ENCODE data around the gene KRTAP16-1.

KRTAP16-1 gene

DNA sequence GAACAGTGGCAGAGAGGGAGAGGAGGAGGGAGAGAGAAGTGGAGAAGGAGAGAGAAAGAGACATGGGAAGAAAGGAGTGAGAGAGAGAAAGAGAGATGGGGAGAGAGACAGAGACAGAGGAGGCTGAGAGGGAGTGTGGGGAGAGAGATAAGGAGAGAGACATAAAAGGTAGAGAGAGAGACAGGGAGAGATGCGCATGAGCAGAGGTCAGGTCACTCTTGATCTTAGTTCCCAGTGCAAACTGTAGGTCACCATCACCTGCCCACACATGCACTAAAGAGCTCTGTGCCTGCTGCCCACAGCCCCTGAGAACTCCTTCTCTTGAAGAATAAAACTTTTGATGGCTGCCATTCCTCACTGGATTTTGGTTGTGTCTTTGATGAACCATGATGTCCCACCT lies 26.6 kb upstream of the KRTAP16-1 start:
- no peak overlapping the region for H3K4me3 ChIP-seq (ENCODE audit: low read depth, low read length)
- TF ChIP-seq MYC (IDR thresholded peaks at IDR 0.05; ENCODE audit: low read depth, low read length) (no peak), POLR2A (IDR thresholded peaks at IDR 0.05; ENCODE audit: extremely low read depth, insufficient read length) (no peak)
- TF ChIP-seq, protein P1, sequence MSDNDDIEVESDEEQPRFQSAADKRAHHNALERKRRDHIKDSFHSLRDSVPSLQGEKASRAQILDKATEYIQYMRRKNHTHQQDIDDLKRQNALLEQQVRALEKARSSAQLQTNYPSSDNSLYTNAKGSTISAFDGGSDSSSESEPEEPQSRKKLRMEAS (IDR thresholded peaks at IDR 0.05; ENCODE audit: low read depth, low read length): no peak
- TF ChIP-seq, protein P2, sequence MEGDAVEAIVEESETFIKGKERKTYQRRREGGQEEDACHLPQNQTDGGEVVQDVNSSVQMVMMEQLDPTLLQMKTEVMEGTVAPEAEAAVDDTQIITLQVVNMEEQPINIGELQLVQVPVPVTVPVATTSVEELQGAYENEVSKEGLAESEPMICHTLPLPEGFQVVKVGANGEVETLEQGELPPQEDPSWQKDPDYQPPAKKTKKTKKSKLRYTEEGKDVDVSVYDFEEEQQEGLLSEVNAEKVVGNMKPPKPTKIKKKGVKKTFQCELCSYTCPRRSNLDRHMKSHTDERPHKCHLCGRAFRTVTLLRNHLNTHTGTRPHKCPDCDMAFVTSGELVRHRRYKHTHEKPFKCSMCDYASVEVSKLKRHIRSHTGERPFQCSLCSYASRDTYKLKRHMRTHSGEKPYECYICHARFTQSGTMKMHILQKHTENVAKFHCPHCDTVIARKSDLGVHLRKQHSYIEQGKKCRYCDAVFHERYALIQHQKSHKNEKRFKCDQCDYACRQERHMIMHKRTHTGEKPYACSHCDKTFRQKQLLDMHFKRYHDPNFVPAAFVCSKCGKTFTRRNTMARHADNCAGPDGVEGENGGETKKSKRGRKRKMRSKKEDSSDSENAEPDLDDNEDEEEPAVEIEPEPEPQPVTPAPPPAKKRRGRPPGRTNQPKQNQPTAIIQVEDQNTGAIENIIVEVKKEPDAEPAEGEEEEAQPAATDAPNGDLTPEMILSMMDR (IDR thresholded peaks at IDR 0.05; ENCODE audit: low read depth, low read length): no peak
- DNase-seq (ENCODE audit: low read depth): no peak

DNA sequence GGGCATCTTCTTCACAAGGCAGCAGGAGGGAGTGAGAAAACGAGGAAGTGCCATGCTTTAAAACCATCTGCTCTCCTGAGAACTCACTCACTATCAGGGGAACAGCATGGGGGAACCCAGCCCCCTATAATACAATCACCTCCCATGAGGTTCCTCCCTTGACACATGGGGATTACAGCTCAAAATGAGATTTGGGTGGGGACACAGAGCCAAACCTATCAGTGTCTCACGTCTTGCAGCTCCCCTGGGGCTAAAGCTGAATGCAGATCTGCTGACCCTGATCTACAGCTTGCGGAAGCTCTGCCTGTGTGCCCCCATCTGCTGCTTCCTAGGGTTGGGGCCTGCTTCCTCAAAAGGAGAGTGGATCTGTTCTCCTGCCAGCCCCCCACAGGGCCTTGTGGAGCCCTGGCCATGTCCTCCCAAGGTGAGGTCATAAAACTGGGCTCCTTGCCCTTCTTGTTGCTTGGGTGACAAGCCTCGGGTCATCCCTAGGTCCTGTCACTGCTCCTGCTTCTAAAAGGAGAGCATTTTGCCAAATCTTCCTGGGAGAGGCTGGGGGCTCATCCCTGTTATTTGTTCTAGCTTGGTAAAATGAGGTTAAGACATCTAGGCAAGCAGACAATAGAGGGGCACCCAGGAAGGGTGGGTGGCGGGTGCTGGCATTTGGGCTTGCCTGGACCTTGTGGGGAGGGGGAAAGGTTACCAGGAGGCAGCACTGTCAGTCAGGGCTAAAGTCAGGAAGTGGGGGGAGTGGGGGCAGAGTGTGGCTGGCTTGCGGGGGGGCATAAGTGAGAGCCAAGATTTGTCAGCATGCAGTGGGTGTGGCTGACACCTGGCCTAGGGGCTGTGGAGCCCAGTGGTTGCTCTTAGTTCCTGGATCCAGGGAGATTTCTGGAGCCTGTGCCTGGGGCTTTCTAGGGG lies 25.5 kb upstream of the KRTAP16-1 start:
- no peak for DNase-seq (ENCODE audit: low read depth)
- no peak overlapping the region for H3K4me3 ChIP-seq (ENCODE audit: low read depth, low read length)
- no peak for TF ChIP-seq POLR2A (IDR thresholded peaks at IDR 0.05; ENCODE audit: extremely low read depth, insufficient read length)
- TF ChIP-seq, protein P2 (IDR thresholded peaks at IDR 0.05; ENCODE audit: low read depth, low read length): no peak
- TF ChIP-seq MYC (IDR thresholded peaks at IDR 0.05; ENCODE audit: low read depth, low read length): no peak
- TF ChIP-seq, protein P1 (IDR thresholded peaks at IDR 0.05; ENCODE audit: low read depth, low read length): no peak

DNA sequence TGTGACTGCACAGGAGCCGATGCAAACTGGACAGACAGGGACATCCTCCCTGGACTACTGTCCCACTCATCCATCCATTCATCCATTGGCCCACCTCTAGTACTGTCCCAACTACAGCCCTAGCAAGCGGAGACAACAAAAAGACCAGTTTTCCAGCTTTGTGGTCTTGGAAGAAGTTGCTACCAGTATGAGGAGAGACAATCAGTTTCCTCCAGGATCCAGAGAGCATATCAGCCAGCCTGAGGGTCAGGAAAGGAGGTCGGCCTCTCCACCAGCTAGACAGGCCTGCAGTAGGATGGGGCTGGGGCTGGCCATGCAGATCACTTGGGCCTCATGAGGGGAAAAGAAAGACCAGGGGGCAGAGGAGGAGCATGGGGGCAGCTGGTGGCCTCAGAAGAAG lies 24.7 kb upstream of the KRTAP16-1 start:
- TF ChIP-seq, protein P1 (IDR thresholded peaks at IDR 0.05; ENCODE audit: low read depth, low read length): no peak
- TF ChIP-seq, protein P2 (IDR thresholded peaks at IDR 0.05; ENCODE audit: low read depth, low read length): no peak
- TF ChIP-seq MYC (IDR thresholded peaks at IDR 0.05; ENCODE audit: low read depth, low read length) (no peak), POLR2A (IDR thresholded peaks at IDR 0.05; ENCODE audit: extremely low read depth, insufficient read length) (no peak)
- no peak for DNase-seq (ENCODE audit: low read depth)
- no peak overlapping the region for H3K4me3 ChIP-seq (ENCODE audit: low read depth, low read length)

DNA sequence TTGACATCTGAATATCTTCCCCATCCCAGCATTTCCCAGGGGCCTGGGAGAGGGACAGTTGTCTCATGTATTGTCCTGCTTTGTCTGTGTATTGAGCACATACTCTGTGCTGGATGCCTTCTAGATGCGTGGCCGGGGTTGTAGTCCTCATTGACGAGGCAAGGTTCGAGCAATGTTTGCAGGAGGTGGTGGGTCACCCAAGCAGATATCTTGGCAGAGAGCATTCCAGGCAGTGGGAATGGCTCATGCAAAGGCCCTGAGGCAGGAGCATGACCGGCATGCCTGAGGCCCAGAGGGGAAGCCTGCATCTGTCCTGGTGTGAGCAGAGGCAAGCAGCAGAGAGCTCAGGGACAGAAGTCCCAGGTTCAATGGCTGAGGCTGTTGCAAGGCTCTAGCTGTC lies 24.0 kb upstream of the KRTAP16-1 start:
- no peak for DNase-seq (ENCODE audit: low read depth)
- H3K4me3 ChIP-seq (ENCODE audit: low read depth, low read length): no peak overlapping the region
- TF ChIP-seq POLR2A (IDR thresholded peaks at IDR 0.05; ENCODE audit: extremely low read depth, insufficient read length) (no peak), MYC (IDR thresholded peaks at IDR 0.05; ENCODE audit: low read depth, low read length) (no peak)
- TF ChIP-seq, protein P2 (IDR thresholded peaks at IDR 0.05; ENCODE audit: low read depth, low read length): no peak
- TF ChIP-seq, protein P1 (IDR thresholded peaks at IDR 0.05; ENCODE audit: low read depth, low read length): no peak

DNA sequence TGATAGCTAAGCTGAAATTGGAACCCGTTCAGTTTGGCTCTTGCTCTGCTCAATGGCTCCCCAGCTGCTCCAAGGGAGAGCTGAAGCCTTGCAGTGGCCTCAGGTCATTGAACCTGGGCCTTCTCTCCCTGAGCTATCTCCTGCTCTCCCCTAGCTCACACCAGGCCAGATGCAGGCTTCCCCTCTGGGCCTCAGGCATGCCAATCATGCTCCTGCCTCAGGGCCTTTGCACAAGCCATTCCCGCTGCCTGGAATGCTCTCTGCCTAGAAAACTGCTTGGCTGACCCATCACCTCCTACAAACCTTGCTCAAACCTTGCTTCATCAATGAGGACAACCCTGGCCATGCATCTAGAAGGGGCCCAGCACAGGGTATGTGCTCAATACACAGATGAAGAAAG lies 23.1 kb upstream of the KRTAP16-1 start:
- TF ChIP-seq MYC (IDR thresholded peaks at IDR 0.05; ENCODE audit: low read depth, low read length) (no peak), POLR2A (IDR thresholded peaks at IDR 0.05; ENCODE audit: extremely low read depth, insufficient read length) (no peak)
- TF ChIP-seq, protein P1 (IDR thresholded peaks at IDR 0.05; ENCODE audit: low read depth, low read length): no peak
- TF ChIP-seq, protein P2 (IDR thresholded peaks at IDR 0.05; ENCODE audit: low read depth, low read length): no peak
- no peak for DNase-seq (ENCODE audit: low read depth)
- H3K4me3 ChIP-seq (ENCODE audit: low read depth, low read length): no peak overlapping the region

Data from NB4 (cell line).